Germinal center (tissue), 1 donor: ENCODE measurements around the gene TAB2.

ENCODE experiments used
- DNase-seq: peaks from one replicate; pipeline ENCODE4 v3.0.0; 2012; ENCODE audit warnings: mixed read lengths, low spot score

TAB2 gene, protein sequence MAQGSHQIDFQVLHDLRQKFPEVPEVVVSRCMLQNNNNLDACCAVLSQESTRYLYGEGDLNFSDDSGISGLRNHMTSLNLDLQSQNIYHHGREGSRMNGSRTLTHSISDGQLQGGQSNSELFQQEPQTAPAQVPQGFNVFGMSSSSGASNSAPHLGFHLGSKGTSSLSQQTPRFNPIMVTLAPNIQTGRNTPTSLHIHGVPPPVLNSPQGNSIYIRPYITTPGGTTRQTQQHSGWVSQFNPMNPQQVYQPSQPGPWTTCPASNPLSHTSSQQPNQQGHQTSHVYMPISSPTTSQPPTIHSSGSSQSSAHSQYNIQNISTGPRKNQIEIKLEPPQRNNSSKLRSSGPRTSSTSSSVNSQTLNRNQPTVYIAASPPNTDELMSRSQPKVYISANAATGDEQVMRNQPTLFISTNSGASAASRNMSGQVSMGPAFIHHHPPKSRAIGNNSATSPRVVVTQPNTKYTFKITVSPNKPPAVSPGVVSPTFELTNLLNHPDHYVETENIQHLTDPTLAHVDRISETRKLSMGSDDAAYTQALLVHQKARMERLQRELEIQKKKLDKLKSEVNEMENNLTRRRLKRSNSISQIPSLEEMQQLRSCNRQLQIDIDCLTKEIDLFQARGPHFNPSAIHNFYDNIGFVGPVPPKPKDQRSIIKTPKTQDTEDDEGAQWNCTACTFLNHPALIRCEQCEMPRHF

GRCh38 chr6:149317644-149318571 lies at the start of gene TAB2:
TAB2 (plus strand) TSS chr6:149317712; CDS start chr6:149369998, 52,286 bp downstream.
- peak; percentile 59 for DNase-seq

DNA sequence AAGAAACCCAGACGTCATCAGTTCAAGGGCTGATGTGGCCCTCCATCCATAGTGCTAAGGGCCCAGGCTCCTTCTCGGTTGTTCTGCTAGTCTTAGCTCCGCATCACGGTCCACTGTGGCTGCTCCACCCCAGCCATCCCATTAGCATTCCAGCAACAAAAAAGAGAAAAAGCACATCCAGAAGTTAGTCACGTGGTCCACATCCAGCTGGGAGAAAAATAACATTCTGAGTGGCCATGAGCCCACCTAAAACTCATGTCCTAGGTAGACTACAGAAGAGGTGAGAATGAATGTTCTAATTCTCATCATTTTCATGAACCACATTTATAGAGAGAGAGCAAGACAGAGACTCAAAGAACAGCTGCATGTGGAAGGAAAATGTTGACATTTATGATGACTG lies 49.4 kb upstream of the TAB2 start:
- no peak for DNase-seq

DNA sequence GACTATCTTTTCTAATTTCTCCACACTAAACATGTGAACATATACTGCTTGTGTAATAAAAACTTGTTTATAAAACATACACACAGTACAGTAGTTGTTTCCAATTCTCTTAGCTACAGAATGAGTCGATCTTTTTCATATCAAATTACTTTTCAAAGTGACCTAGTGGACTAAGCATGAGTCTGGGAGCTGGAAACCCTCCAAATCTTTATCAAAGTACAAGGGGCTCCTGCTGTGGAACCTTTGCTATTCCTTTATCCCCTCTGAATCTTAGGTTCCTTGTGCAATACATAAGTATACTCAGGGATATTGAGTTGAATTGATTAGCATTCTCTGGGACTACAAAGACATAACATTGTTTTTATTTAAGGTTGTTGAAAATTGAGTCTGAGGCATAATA lies 48.7 kb upstream of the TAB2 start:
- no peak for DNase-seq

DNA sequence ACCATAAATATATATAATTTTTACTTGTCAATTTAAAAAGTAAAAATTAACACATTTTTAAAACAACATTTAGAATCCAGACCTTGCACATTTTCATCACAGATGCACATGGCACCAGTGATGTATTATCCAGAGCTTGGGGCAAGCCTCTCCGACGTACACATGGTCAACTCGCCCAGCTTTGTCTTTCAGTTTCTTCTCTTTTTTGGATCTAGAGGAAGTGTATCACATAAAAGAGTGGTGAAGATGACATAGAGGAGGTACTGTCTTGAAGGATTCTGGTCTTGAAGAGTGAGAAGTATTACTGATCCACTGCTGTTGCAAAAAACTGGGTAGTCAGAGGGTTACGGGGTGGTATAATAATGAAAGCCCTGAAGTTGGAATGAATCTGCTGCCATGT lies 46.9 kb upstream of the TAB2 start:
- no peak for DNase-seq

DNA sequence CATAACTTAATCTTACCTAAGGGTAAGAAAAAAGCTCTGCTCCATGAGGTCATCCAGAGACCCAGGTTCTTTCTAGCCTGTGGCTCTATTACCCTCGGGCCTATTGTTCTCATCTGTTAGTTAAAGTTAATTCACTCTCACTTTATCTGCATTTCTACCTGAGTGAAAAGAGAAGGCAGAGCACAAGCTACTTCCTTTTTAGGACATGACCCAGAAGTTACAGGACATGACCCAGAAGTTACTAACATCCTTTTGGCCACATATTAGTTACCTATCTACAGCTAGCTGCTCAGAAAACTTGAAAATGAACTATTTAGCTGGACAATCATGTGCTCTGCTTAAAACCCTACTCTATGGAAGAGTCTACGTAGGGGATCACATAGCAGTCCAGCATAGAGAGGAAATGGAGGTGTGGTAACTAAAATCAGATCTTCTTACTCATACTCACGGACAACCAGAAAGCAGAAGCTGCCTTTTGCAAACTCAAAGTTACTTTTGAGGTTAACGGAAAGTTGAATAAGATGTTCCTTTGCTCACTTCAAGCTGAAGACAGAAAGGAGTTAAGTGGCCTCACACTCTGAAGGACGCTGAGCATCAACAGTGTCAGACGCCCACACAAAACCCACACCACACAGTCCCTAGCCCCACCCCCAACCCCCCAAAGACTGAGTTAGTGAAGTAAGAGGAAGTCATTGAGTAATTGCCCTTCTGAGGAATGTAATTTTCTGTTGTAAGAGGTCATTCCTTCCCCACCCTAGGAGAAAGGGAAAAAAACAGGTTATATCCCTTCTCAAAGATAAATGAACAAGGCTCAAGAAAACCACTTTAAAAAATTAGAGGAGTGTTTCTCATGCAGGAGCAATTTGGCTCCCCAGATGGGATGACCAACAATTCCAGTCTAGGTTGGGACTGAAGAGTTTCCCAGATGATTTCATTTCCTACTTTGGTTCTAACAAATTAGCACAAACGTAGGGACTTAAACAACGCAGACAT lies 45.9 kb upstream of the TAB2 start:
- DNase-seq: peak; percentile 38

GRCh38 chr6:149273318-149273717 lies 44.2 kb upstream of the TAB2 start:
- peak; percentile 15 for DNase-seq

- no peak for DNase-seq
Observed at GRCh38 chr6:149275621-149276020, 41.9 kb upstream of the TAB2 start.

GRCh38 chr6:149277621-149278020 lies 39.9 kb upstream of the TAB2 start:
- DNase-seq: no peak

DNA sequence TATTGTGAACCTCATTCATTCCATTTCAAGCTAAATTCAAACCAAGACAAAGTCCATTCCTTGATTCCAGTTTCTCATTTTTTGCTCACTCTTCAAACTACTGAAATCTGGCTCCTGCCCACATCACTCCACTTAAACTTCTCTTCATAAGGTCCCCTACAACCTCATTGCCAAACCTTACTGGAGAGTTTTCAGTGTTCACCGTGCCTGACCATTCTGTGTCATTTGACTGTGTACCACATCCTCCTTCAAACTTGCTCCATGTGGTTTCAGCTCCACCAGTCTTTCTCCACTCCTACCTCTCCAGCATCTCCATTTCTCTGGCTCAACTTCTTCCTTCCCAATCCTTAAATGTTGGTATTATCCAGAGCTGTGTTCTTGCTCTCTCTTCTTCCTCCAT lies 38.5 kb upstream of the TAB2 start:
- DNase-seq: no peak

- no peak for DNase-seq
Observed at GRCh38 chr6:149284904-149285303, 32.6 kb upstream of the TAB2 start.

- DNase-seq: no peak
Observed at GRCh38 chr6:149285626-149286025, 31.9 kb upstream of the TAB2 start.

DNA sequence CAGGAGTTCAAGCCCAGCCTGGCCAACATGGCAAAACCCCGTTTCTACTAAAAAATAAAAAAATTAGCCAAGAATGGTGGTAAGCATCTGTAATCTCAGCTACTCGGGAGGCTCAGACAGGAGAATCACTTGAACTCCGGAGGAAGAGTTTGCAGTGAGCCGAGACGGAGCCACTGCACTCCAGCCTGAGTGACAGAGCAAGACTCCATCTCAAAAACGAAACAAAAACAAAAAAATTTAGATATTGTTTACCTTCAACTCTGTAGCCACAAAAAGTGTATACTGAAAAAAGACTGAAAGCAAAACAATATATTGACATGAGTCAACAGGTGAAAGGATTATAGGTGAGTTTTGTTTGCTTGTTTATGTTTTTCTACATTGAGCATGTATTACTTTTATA lies 30.6 kb upstream of the TAB2 start:
- DNase-seq: no peak

DNA sequence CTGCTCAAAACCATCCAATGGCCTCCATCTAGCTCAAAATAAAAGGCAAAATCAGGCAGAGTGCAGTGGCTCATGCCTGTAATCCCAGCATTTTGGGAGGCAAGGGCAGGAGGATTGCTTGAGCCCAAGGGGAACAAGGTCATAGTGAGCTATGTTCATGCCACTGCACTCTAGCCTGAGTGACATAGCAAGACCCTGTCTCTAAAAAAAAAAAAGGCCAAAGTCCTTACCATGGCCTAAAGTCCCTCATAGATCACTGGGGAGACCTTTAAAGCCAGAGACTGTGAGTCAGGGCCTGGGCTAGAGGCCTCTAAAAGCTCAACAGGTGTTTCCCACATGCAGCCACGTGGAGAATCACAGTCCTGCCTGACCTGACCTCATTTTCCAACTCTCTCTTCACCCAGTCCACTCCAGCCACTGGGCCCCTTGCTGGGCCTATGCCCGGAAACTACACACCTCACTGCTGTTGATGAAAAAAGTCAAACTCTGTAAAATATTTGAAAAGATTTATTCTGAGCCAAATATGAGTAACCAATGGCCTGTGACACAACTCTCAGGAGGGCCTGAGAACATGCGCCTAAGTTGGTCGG lies 28.2 kb upstream of the TAB2 start:
- no peak for DNase-seq

DNA sequence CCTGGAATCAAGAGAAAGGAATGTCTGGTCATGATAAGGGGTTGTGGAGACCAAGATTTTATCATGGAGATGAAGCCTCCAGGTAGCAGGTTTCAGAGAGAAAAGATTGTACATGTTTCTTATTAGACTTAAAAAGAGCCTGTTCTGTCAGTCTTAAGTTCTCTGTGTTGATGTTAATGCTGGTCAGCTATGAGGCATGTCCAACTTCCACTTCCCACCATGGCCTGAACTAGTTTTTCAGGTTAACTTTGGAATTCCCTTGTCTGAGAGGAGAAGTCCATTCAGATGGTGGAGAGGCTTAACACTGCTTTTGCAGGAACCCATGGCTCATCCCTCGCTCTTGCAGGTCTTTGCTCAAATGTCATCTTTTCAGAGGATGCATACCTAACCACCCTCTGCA lies 27.5 kb upstream of the TAB2 start:
- DNase-seq: no peak

- DNase-seq: no peak
Observed at GRCh38 chr6:149293244-149293643, 24.3 kb upstream of the TAB2 start.

GRCh38 chr6:149300563-149300962 lies 16.9 kb upstream of the TAB2 start:
- DNase-seq: no peak

- no peak for DNase-seq
Observed at GRCh38 chr6:149302723-149303122, 14.8 kb upstream of the TAB2 start.

DNA sequence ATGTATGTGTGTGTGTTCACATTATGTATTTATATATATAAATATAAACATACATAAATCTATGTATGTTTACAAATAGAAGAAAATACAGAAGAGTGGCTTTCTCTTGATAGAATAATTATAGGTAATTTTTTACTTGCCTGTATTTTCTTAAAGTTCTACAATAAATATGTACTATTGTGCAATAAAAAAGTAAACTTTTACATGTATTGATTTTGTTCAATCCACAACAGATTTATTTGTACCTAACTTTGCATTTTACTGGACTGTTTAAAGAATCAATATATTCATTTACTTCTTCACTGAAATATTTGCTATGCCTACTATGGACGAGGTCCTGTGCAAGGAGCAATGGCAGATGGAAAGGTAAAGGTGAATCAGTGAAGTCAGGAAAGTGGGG lies 14.0 kb upstream of the TAB2 start:
- DNase-seq: no peak

DNA sequence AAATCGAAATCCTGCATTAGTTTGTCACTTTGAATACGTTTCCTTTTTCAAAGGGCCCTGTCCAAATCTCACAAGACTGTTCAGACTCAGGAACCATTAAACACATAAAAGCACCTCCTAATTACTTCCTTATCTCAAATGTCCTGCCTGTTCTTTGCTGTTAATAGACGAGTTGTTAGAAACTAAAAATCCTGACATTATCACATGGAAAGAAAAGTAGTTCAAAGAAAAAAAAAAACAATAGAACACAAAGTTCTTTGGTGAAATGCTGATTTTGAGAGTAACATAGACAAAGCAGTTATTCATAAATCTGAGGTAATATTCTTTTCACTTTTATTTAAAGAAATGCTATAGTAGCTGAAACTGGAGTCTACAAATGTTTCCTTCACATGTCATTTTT lies 12.1 kb upstream of the TAB2 start:
- no peak for DNase-seq

DNA sequence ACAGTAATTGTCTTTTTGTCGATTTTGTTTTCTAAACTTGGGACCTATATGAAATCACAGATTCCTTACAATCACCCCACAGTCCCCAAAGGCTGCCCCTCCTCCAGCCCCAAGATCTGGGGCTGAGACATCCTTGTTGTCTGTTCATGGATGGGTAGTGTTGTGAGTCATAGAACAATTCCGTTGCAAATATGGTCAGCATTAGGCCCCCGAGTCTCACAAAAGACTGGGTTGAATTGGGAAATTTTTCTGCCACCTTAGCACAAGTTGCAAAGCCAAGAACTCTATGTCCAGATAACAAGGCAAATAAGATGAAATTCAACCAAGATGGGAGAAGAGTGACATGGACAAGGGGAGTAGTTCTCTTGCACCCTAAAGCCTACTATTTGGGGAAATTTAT lies 10.5 kb upstream of the TAB2 start:
- no peak for DNase-seq

- no peak for DNase-seq
Observed at GRCh38 chr6:149311293-149311692, 6.2 kb upstream of the TAB2 start.
